ENCODE measurements around the gene ASIC4.

Gene ASIC4

GRCh38 chr2:219531639-219532377 lies 17.5 kb downstream of the ASIC4 start:
- Histone ChIP-seq H3K27me3 (ENCODE audit: insufficient read depth, poor library complexity, severe bottlenecking) (peaks cover 44% of the 10 kb centered on the region), H3K27ac (replicated peaks) (no peak overlapping the region), H3K4me3 (replicated peaks; ENCODE audit: insufficient read depth, low read length) (no peak overlapping the region)
- DNase-seq (ENCODE audit: low read depth in 1 of 2, low spot score in 1 of 2), result no peak
- TF ChIP-seq, protein P1, sequence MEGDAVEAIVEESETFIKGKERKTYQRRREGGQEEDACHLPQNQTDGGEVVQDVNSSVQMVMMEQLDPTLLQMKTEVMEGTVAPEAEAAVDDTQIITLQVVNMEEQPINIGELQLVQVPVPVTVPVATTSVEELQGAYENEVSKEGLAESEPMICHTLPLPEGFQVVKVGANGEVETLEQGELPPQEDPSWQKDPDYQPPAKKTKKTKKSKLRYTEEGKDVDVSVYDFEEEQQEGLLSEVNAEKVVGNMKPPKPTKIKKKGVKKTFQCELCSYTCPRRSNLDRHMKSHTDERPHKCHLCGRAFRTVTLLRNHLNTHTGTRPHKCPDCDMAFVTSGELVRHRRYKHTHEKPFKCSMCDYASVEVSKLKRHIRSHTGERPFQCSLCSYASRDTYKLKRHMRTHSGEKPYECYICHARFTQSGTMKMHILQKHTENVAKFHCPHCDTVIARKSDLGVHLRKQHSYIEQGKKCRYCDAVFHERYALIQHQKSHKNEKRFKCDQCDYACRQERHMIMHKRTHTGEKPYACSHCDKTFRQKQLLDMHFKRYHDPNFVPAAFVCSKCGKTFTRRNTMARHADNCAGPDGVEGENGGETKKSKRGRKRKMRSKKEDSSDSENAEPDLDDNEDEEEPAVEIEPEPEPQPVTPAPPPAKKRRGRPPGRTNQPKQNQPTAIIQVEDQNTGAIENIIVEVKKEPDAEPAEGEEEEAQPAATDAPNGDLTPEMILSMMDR (IDR thresholded peaks at IDR 0.05; ENCODE audit: insufficient read depth, low read length), result no peak
- TF ChIP-seq SPI1 (IDR thresholded peaks at IDR 0.05; ENCODE audit: borderline replicate concordance, low read depth) (no peak), GABPA (IDR thresholded peaks at IDR 0.05; ENCODE audit: low read depth) (no peak), POLR2AphosphoS5 (IDR thresholded peaks at IDR 0.05; ENCODE audit: low read depth) (no peak)
- TF ChIP-seq, protein P2, sequence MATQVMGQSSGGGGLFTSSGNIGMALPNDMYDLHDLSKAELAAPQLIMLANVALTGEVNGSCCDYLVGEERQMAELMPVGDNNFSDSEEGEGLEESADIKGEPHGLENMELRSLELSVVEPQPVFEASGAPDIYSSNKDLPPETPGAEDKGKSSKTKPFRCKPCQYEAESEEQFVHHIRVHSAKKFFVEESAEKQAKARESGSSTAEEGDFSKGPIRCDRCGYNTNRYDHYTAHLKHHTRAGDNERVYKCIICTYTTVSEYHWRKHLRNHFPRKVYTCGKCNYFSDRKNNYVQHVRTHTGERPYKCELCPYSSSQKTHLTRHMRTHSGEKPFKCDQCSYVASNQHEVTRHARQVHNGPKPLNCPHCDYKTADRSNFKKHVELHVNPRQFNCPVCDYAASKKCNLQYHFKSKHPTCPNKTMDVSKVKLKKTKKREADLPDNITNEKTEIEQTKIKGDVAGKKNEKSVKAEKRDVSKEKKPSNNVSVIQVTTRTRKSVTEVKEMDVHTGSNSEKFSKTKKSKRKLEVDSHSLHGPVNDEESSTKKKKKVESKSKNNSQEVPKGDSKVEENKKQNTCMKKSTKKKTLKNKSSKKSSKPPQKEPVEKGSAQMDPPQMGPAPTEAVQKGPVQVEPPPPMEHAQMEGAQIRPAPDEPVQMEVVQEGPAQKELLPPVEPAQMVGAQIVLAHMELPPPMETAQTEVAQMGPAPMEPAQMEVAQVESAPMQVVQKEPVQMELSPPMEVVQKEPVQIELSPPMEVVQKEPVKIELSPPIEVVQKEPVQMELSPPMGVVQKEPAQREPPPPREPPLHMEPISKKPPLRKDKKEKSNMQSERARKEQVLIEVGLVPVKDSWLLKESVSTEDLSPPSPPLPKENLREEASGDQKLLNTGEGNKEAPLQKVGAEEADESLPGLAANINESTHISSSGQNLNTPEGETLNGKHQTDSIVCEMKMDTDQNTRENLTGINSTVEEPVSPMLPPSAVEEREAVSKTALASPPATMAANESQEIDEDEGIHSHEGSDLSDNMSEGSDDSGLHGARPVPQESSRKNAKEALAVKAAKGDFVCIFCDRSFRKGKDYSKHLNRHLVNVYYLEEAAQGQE (IDR thresholded peaks at IDR 0.05; ENCODE audit: insufficient replicate concordance, low read depth), result no peak

- TF ChIP-seq SPI1 (IDR thresholded peaks at IDR 0.05; ENCODE audit: borderline replicate concordance, low read depth) (no peak), POLR2AphosphoS5 (IDR thresholded peaks at IDR 0.05; ENCODE audit: low read depth) (no peak), GABPA (IDR thresholded peaks at IDR 0.05; ENCODE audit: low read depth) (no peak)
- TF ChIP-seq, protein P2 (IDR thresholded peaks at IDR 0.05; ENCODE audit: insufficient replicate concordance, low read depth), result no peak
- TF ChIP-seq, protein P1 (IDR thresholded peaks at IDR 0.05; ENCODE audit: insufficient read depth, low read length), result no peak
- Histone ChIP-seq H3K27ac (replicated peaks) (no peak overlapping the region), H3K4me3 (replicated peaks; ENCODE audit: insufficient read depth, low read length) (no peak overlapping the region), H3K27me3 (ENCODE audit: insufficient read depth, poor library complexity, severe bottlenecking) (peaks cover 44% of the 10 kb centered on the region)
- DNase-seq (ENCODE audit: low read depth in 1 of 2, low spot score in 1 of 2), result no peak
These were observed 18.0 kb downstream of the ASIC4 start for GRCh38 chr2:219532378-219532649.

DNA sequence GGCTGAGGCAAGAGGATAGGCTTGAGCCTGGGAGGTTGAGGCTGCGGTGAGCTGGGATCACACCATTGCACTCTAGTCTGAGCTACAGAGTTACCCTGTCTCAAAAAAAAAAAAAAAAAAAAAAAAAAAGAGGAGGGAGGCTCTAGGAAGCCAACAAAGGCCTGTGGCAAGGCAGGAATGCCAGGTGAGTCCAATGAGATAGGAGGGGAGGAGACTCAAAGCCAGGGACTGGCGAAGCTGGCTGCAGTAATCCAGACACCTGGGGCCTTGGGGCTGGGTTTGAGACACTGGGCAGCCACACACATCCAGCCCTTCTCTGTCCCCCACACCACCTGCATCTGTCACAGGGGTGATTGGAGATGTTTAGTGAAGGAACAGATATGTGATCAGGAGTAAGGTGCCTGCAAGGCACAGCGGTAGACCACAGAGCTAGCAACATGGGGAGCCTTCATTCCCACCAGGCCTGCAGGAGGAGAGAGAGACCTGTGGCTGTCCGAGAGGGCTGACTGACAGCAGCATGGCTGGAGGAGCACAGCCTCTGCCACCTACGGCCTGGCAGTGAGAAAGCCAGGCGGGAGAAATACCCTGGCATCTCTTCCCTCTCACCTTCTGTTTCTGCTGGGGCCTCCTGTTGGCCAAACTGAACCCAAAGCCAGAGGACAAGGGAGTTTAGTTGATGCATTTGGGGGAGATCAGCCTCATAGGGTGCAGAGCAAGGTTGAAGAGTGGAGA lies 19.8 kb downstream of the ASIC4 start:
- H3K4me3 ChIP-seq (replicated peaks; ENCODE audit: insufficient read depth, low read length), result no peak overlapping the region
- no peak for DNase-seq (ENCODE audit: low read depth in 1 of 2, low spot score in 1 of 2)
- no peak overlapping the region for H3K27ac ChIP-seq (replicated peaks)
- peaks cover 28% of the 10 kb centered on the region for H3K27me3 ChIP-seq (ENCODE audit: insufficient read depth, poor library complexity, severe bottlenecking)
- TF ChIP-seq GABPA (IDR thresholded peaks at IDR 0.05; ENCODE audit: low read depth), result no peak
- TF ChIP-seq, protein P2 (IDR thresholded peaks at IDR 0.05; ENCODE audit: insufficient replicate concordance, low read depth), result no peak
- TF ChIP-seq POLR2AphosphoS5 (IDR thresholded peaks at IDR 0.05; ENCODE audit: low read depth), result no peak
- TF ChIP-seq SPI1 (IDR thresholded peaks at IDR 0.05; ENCODE audit: borderline replicate concordance, low read depth), result no peak
- TF ChIP-seq, protein P1 (IDR thresholded peaks at IDR 0.05; ENCODE audit: insufficient read depth, low read length), result no peak

Measured in HL-60 (cell line).